GM10266 (cell line): ENCODE results near the gene AGAP1.

Source experiments
- DNase-seq: peaks from one replicate; pipeline ENCODE4 v3.0.0; 2012; ENCODE audit errors: extremely low spot score
- CTCF ChIP-seq: IDR thresholded peaks from 2 replicates; pipeline ENCODE4 v1.5.1; 2012; ENCODE audit warnings: mild to moderate bottlenecking, low read depth; ENCODE audit not compliant: control insufficient read depth, insufficient read depth; ENCODE audit errors: missing control alignments

Gene AGAP1

GRCh38 chr2:235564066-235564465, 70.2 kb downstream of the AGAP1 start:
- DNase-seq, result no peak
- no peak for TF ChIP-seq CTCF

GRCh38 chr2:235564884-235565530, 71.2 kb downstream of the AGAP1 start:
- no peak for DNase-seq
- TF ChIP-seq CTCF, result no peak

- TF ChIP-seq CTCF, result no peak
- no peak for DNase-seq
These were observed 72.6 kb downstream of the AGAP1 start for GRCh38 chr2:235566415-235566814.

- no peak for TF ChIP-seq CTCF
- no peak for DNase-seq
These were observed 73.2 kb downstream of the AGAP1 start for GRCh38 chr2:235566931-235567495.

- TF ChIP-seq CTCF, result no peak
These were observed 74.0 kb downstream of the AGAP1 start for GRCh38 chr2:235567842-235568241.

GRCh38 chr2:235568431-235568830, 74.6 kb downstream of the AGAP1 start:
- DNase-seq, result no peak
- TF ChIP-seq CTCF, result no peak

More at GRCh38 chr2:235567842-235568241, 74.0 kb downstream of the AGAP1 start:
- DNase-seq, result no peak

- TF ChIP-seq CTCF, result no peak
These were observed 76.0 kb downstream of the AGAP1 start for GRCh38 chr2:235569837-235570236.

More at GRCh38 chr2:235569837-235570236, 76.0 kb downstream of the AGAP1 start:
- no peak for DNase-seq
